NCI-H748 (cell line): ENCODE measurements around the gene UBAP1.
"Not testable (repeated sequence)": the region's sequence is repeated elsewhere in the genome, so short reads cannot be mapped to it uniquely, and the experiment has no call there.

Experiments used
- DNase-seq: peaks from one replicate; lab custom pipeline; 2025; ENCODE audit not compliant: unreplicated experiment; lab: John Stamatoyannopoulos, UW

UBAP1 gene

GRCh38 chr9:34259315-34259714 is 80.5 kb downstream of the UBAP1 start:
- DNase-seq: no peak

- no peak for DNase-seq
Observed at GRCh38 chr9:34262971-34263370, 84.1 kb downstream of the UBAP1 start.

GRCh38 chr9:34267660-34268059 is 88.8 kb downstream of the UBAP1 start:
- peak; percentile 26 for DNase-seq

GRCh38 chr9:34271265-34272006 is 92.6 kb downstream of the UBAP1 start:
- no peak for DNase-seq

- no peak for DNase-seq
Observed at GRCh38 chr9:34272101-34272541, 93.3 kb downstream of the UBAP1 start.

GRCh38 chr9:34273588-34273987 is 94.7 kb downstream of the UBAP1 start:
- DNase-seq: not testable (repeated sequence)

- no peak for DNase-seq
Observed at GRCh38 chr9:34275811-34276210, 97.0 kb downstream of the UBAP1 start.

- no peak for DNase-seq
Observed at GRCh38 chr9:34276772-34277171, 97.9 kb downstream of the UBAP1 start.

GRCh38 chr9:34279411-34279810 is 100.6 kb downstream of the UBAP1 start:
- DNase-seq: peak; percentile 64

- no peak for DNase-seq
Observed at GRCh38 chr9:34282096-34282495, 103.3 kb downstream of the UBAP1 start.

- no peak for DNase-seq
Observed at GRCh38 chr9:34289159-34289558, 110.3 kb downstream of the UBAP1 start.

- no peak for DNase-seq
Observed at GRCh38 chr9:34291023-34291422, 112.2 kb downstream of the UBAP1 start.

GRCh38 chr9:34291423-34291822 is 112.6 kb downstream of the UBAP1 start:
- DNase-seq: no peak

- no peak for DNase-seq
Observed at GRCh38 chr9:34292552-34292951, 113.7 kb downstream of the UBAP1 start.

- DNase-seq: not testable (repeated sequence)
Observed at GRCh38 chr9:34301064-34301463, 122.2 kb downstream of the UBAP1 start.
